Measurements from ENCODE around the gene UPP2.

- no peak for TF ChIP-seq POLR2A (IDR thresholded peaks at IDR 0.05)
- TF ChIP-seq CTCF (IDR thresholded peaks at IDR 0.05 in 4 of 5, conservative IDR thresholded peaks at IDR 0.05 in 1 of 5), result no peak
Measured at GRCh38 chr2:158120102-158120501, 18.4 kb downstream of the UPP2 start.

All from gastrocnemius medialis (tissue), 4 donors.